GM19438 (cell line): Measurements from ENCODE around the gene PSMA3.

Experiments used
- ATAC-seq: cut with Tn5 transposase; IDR thresholded peaks from one replicate; pipeline ENCODE4 v1.9.1; 2021; ENCODE audit warnings: low read depth; ENCODE audit not compliant: unreplicated experiment

PSMA3 gene

GRCh38 chr14:58265401-58265800 lies 20.8 kb downstream of the PSMA3 start:
- ATAC-seq: no peak

DNA sequence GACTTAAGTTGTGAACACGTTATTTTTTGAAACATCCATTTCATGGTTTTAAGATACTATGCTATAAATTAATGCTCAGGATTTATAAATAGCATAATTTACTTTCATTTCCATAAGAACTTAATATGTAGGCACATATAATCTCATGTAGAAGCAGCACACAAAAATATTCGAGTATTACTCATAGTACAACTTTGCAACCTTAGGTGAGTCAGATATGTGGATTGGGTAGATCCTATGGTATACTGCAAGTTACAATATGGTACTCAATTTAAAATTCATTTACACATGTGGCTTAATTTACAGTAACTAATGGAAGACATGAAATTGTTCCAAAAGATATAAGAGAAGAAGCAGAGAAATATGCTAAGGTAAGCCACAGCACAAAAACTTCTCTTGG lies 26.0 kb downstream of the PSMA3 start:
- ATAC-seq: no peak

DNA sequence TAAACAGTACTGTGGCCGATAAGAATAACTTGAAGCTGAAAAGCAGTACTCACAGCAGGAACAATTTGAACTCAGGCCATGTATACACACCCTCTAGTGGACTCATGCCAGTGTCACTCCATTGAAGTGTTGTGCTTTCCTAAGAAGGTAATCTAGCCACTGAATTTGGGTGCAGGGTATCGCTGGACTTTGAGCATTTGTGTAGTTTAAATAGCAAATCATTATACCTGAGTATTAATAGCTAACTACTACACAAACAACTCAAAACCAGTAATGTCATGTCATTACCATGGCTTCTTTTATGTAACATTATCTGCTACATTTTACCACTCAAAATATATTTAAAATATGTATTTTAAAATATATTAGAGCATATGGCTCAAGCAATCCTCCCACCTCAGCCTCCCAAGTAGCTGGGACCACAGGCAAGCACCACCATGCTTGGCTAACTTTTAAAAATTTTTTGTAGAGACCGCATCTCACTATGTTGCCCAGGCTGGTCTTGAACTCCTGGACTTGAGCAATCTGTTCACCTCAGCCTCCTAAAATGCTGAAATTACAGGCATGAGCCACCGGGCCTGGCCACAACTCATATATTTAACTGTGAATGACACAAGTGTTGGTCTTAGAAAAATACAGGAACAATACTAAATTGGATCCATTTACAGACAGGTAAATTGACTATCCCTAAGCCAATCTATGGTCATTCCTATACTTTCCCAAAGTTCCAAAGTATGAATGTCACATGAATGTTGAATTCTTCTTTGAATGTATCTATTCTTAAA lies 28.1 kb downstream of the PSMA3 start:
- ATAC-seq: no peak

- no peak for ATAC-seq
Observed at GRCh38 chr14:58274881-58275280, 30.2 kb downstream of the PSMA3 start.

- ATAC-seq: no peak
Observed at GRCh38 chr14:58275527-58276190, 31.0 kb downstream of the PSMA3 start.

DNA sequence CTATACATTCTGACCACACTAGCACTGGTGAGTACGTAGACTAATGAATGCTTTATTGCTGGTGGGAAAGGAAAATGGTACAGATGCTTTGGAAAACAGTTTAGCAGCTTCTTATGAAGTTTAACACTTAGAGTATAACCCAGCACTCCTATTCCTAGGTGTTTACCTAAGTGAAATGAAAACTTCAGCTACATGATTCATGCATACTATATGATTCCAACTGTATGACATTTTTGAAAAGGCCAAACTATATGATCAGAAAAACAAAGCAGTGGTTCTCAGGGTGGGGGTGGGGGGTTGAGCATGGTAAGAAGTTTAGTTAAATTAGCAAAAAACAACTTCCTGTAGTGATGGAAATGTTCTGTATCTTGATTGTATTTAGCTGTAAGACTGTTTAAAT lies 31.6 kb downstream of the PSMA3 start:
- no peak for ATAC-seq

- no peak for ATAC-seq
Observed at GRCh38 chr14:58278177-58278576, 33.5 kb downstream of the PSMA3 start.

GRCh38 chr14:58280954-58281787 lies 36.5 kb downstream of the PSMA3 start:
- no peak for ATAC-seq

DNA sequence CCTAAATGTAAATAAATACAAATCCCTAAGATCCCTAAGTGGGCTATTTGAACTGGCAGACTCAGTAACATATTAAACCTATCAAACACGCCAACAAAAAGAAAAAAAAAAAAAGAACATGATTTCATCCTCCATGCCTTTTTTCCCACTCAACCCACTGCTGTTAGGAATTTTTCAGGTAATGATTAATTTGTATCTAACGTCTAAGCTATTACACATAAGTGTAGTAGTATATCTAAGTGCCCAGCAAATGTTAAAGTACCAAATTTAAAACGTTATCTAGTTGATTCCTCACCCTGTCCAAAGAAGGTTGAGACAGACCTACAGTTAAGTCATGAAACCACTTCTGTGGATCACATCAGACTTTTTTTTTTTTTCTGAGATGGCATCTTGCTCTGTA lies 37.3 kb downstream of the PSMA3 start:
- ATAC-seq: no peak

DNA sequence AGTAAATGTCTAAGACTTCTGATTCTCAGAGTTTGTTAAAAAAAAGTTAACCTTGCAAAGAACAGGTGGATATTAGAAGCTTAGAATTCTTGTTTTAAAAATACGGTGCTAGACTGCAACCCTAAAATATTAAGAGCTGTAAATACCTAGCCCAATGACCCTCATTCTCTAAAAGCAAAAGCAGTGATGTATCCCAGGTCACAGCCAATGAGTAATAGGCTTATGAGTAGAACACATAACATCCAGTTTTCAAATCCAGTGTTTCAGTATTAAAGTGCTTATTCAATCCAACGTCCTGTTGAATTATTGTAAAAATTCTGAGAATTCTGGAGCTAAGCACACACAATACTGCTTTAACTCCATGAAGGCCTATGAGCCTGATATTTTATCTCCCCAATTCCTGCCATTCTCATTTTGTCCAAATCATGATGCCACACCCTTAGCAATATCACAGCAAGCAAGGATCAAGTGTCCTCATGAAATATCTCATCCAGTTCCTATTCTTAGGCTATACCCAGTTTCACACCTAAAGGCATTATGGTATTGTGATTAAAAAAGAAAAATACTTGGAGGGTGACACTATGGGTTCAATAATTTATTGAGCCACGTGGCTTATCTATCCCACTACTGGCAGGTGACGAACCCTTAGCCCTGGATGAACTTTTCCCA lies 38.4 kb downstream of the PSMA3 start:
- ATAC-seq: no peak

GRCh38 chr14:58283730-58284129 lies 39.1 kb downstream of the PSMA3 start:
- no peak for ATAC-seq

DNA sequence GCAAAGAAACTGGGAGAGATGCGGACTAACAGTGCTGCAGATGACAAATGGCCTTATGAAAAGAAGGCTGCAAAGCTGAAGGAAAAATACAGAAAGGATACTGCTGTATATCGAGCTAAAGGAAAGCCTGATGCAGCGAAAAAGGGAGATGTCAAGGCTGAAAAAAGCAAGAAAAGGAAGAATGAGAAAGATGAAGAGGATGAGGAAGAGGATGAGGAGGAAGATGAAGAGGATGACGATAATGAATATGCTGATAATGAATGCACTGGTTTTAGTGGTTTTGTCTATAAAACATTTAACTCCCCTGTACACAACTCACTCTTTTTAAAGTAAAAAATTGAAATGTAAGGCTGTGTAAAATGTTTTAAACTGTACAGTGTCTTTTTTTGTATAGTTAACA lies 40.5 kb downstream of the PSMA3 start:
- ATAC-seq: no peak

GRCh38 chr14:58287607-58288042 lies 43.0 kb downstream of the PSMA3 start:
- ATAC-seq: no peak

DNA sequence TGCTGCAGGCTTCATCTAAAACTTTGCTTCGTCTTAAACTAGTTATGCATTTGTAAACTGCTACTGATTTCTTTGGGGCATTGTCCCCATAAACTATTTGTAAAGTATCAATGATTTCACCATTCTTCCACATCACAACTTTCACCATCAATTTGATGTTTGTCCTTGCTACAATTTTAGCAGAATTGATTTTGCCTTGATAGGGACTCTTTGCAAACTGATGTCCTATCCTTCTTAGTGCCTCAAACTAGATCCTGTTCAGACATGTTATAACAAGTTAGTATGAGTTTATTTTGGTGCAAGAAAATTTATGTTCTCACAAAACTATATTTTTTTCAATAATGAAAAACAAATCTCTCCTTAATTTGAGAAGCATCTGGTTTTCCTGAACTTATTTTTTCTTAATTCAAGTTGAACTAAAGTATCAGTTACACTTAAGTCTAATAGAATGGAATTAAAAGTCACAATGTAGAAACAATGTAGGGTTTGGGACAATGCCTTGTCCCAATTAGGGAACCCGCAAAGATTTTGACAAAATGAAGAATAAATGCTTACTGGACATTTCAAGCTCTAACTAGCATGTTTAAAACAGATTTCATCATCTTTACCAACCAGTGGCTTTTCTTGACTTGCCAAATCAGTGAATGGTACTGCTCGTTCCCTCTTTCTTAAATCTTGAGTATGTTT lies 43.6 kb downstream of the PSMA3 start:
- ATAC-seq: no peak

DNA sequence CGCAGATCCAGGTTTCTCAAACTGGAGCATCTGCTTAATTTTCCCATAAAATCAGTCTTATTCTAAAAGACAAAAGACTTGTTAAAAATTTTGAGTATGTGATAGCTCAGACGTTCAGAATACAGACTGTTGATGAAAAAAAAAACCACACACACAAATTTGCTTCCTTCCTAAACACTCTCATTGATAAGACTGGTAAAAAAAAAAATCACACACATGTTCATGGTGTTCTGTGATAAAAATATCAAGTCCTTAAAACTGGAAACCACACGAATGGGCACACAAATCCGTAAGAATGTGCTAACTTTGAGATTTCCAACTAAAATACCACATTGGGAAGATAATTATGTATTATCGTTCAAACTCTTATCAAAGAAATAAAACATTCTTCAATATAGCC lies 47.0 kb downstream of the PSMA3 start:
- ATAC-seq: no peak

- ATAC-seq: no peak
Observed at GRCh38 chr14:58292187-58292586, 47.5 kb downstream of the PSMA3 start.

- no peak for ATAC-seq
Observed at GRCh38 chr14:58294201-58294600, 49.6 kb downstream of the PSMA3 start.

GRCh38 chr14:58296726-58297125 lies 52.1 kb downstream of the PSMA3 start:
- ATAC-seq: no peak

DNA sequence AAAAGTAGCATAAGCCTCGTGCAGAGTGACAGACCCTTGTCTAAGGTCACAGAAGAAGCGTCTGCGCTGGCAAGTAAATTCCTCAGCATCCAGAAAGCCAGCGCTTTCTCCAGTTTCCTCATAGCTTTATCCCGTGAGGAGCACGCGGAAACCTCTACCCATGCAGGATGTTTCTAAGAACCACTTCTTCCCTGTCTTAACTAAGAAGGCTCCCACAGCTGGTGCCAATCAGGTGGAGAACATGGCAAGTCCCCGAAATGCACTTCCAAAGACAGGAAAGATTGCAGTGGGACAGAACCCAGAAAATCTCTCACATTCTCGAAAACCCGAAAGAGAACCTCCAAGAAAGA lies 52.7 kb downstream of the PSMA3 start:
- peak; percentile 0 for ATAC-seq

- ATAC-seq: peak; percentile 80
Observed at GRCh38 chr14:58297762-58298476, 53.3 kb downstream of the PSMA3 start.
